HT1080 (cell line): ENCODE results near the gene CCT6B. TPM values are rescaled to one million over a fixed set of nuclear protein-coding genes. Genes with fewer than 3 reads are reported as not detected.
"Not testable (repeated sequence)": the region's sequence is repeated elsewhere in the genome, so short reads cannot be mapped to it uniquely, and the experiment has no call there.

Experiments
- DNase-seq: peaks from one replicate; pipeline ENCODE4 v3.0.0-alpha.2; 2015; ENCODE audit warnings: low read depth
- polyA plus RNA-seq, 2 experiments: library from polyadenylated mRNA; depleted of rRNA; stranded (reverse); fragments of >200 nt; gene quantifications; 2 replicates each; pipeline ENCODE4 v1.2.3, GENCODE V29; 2015
- total RNA-seq: library from RNA; depleted of rRNA; stranded (reverse); fragments of >200 nt; shearing (Covaris generic); gene quantifications from 2 replicates; pipeline ENCODE4 v1.2.3, GENCODE V29; 2014; rRNA removed

Gene CCT6B
- total RNA-seq: 0.10 and 0.74 TPM in 2 replicates
- 0.14 and 0.27 TPM in 2 replicates for polyA plus RNA-seq (2015; cell fraction: cytosol; rRNA removed)
- polyA plus RNA-seq (2015; cell fraction: nucleus; rRNA removed): 0.41 TPM in 2 replicates

GRCh38 chr17:34961093-34961911 lies at the start of gene CCT6B, which contains the start of gene ZNF830:
Gene CCT6B, minus strand, starts transcription at chr17:34961460. Its CDS starts 67 bp downstream, at chr17:34961393.
Gene ZNF830, plus strand, starts transcription at chr17:34961540. Its CDS starts 27 bp downstream, at chr17:34961567.
- peak; percentile 88 for DNase-seq

- no peak for DNase-seq
These were observed 48.8 kb upstream of the CCT6B start for GRCh38 chr17:35010093-35010492.

GRCh38 chr17:35006961-35007360 lies 45.7 kb upstream of the CCT6B start:
- DNase-seq: no peak

- DNase-seq: no peak
These were observed 45.1 kb upstream of the CCT6B start for GRCh38 chr17:35006345-35006744.

GRCh38 chr17:35003778-35004177 lies 42.5 kb upstream of the CCT6B start:
- DNase-seq: no peak

- DNase-seq: peak; percentile 36
These were observed 41.8 kb upstream of the CCT6B start for GRCh38 chr17:35002876-35003551.

- no peak for DNase-seq
These were observed 40.3 kb upstream of the CCT6B start for GRCh38 chr17:35001549-35001948.

- not testable (repeated sequence) for DNase-seq
These were observed 39.7 kb upstream of the CCT6B start for GRCh38 chr17:35000965-35001364.

- no peak for DNase-seq
These were observed 38.2 kb upstream of the CCT6B start for GRCh38 chr17:34999456-34999855.

- DNase-seq: peak; percentile 73
These were observed 36.9 kb upstream of the CCT6B start for GRCh38 chr17:34998205-34998604.

- no peak for DNase-seq
These were observed 36.1 kb upstream of the CCT6B start for GRCh38 chr17:34997355-34997862.

GRCh38 chr17:34996422-34997285 lies 35.4 kb upstream of the CCT6B start:
- DNase-seq: no peak

GRCh38 chr17:34993031-34993430 lies 31.8 kb upstream of the CCT6B start:
- no peak for DNase-seq

- no peak for DNase-seq
These were observed 30.3 kb upstream of the CCT6B start for GRCh38 chr17:34991606-34992005.

- no peak for DNase-seq
These were observed 29.7 kb upstream of the CCT6B start for GRCh38 chr17:34990921-34991365.

GRCh38 chr17:34989473-34989872 lies 28.2 kb upstream of the CCT6B start:
- no peak for DNase-seq

- DNase-seq: no peak
These were observed 27.4 kb upstream of the CCT6B start for GRCh38 chr17:34988644-34989043.

GRCh38 chr17:34987232-34987631 lies 26.0 kb upstream of the CCT6B start:
- DNase-seq: no peak

GRCh38 chr17:34981538-34982241 lies 20.4 kb upstream of the CCT6B start:
- DNase-seq: no peak
